PC-3 (cell line): ENCODE measurements around the gene HNRNPDL. TPM values are rescaled to one million over a fixed set of nuclear protein-coding genes. Genes with fewer than 3 reads are reported as not detected.

Experiments used
- ATAC-seq: fragments of 200-7000 bp; cut with Tn5 transposase; 2 replicates; pipeline ENCODE4 v1.9.1; 2020; ENCODE audit warnings: mild to moderate bottlenecking, moderate library complexity
- BruUV-seq: library from RNA; stranded (reverse); fragments of 400-500 nt; replicated peaks from 2 replicates; lab custom pipeline; 2021; lab: Mats Ljungman, UMichigan
- CTCF ChIA-PET: fragments of 300-600 bp; sonication (Branson Sonifier 250); formaldehyde crosslinking; loops from one replicate; lab custom pipeline; 2022; ENCODE audit warnings: antibody characterized with exemption; lab: Charles Lee
- POLR2A ChIA-PET: fragments of 300-600 bp; sonication (Branson Sonifier 250); formaldehyde crosslinking; loops from one replicate; lab custom pipeline; 2022; ENCODE audit warnings: antibody characterized with exemption; ENCODE audit not compliant: unreplicated experiment; lab: Charles Lee
- DNase-seq: peaks from one replicate; pipeline ENCODE4 v3.0.0-alpha.2; 2015
- H2AFZ ChIP-seq: fragments of 300-600 bp; sonication (generic); 2 replicates; pipeline ENCODE4 v1.6.0; 2016; ENCODE audit warnings: antibody characterized with exemption, low read length
- H3F3A ChIP-seq: fragments of 300-600 bp; sonication (generic); one replicate; pipeline ENCODE4 v1.6.0; 2017; ENCODE audit warnings: antibody characterized with exemption, low read length, control low read depth, mild to moderate bottlenecking; ENCODE audit not compliant: unreplicated experiment
- H3K27ac ChIP-seq: fragments of 300-600 bp; sonication (generic); 2 replicates; pipeline ENCODE4 v1.5.1; 2016; ENCODE audit warnings: mild to moderate bottlenecking, low read length
- H3K27me3 ChIP-seq: fragments of 300-600 bp; sonication (generic); 2 replicates; pipeline ENCODE4 v1.6.1; 2016; ENCODE audit warnings: low read length, mixed read lengths
- H3K36me3 ChIP-seq: fragments of 300-600 bp; sonication (generic); 2 replicates; pipeline ENCODE4 v1.6.1; 2016; ENCODE audit warnings: low read depth, mixed run types, low read length, mixed read lengths
- H3K4me1 ChIP-seq: fragments of 300-600 bp; sonication (generic); 2 replicates; pipeline ENCODE4 v1.5.1; 2016; ENCODE audit warnings: low read length; ENCODE audit not compliant: insufficient read depth
- H3K4me2 ChIP-seq: fragments of 300-600 bp; sonication (generic); 2 replicates; pipeline ENCODE4 v1.6.0; 2016; ENCODE audit warnings: low read length
- H3K4me3 ChIP-seq: fragments of 300-600 bp; sonication (generic); 2 replicates; pipeline ENCODE4 v1.5.1; 2016; ENCODE audit warnings: mild to moderate bottlenecking, low read length, mixed read lengths
- H3K79me2 ChIP-seq: fragments of 300-600 bp; sonication (generic); 2 replicates; pipeline ENCODE4 v1.6.1; 2017; ENCODE audit warnings: low read length, mixed read lengths
- H3K9ac ChIP-seq: fragments of 300-600 bp; sonication (generic); 2 replicates; pipeline ENCODE4 v1.6.0; 2016; ENCODE audit warnings: mild to moderate bottlenecking, low read length
- H3K9me2 ChIP-seq: fragments of 300-600 bp; sonication (generic); replicated peaks from 2 replicates; pipeline ENCODE4 v1.6.1; 2016; ENCODE audit warnings: mixed run types, low read length, mixed read lengths
- H3K9me3 ChIP-seq: fragments of 300-600 bp; sonication (generic); 2 replicates; pipeline ENCODE4 v1.6.1; 2016; ENCODE audit warnings: low read length, mixed read lengths
- H4K20me1 ChIP-seq: fragments of 300-600 bp; sonication (generic); 2 replicates; pipeline ENCODE4 v1.6.1; 2016; ENCODE audit warnings: low read length, mixed read lengths
- CTCF ChIP-seq: fragments of 300-600 bp; sonication (generic); conservative IDR thresholded peaks from 2 replicates; pipeline ENCODE4 v1.5.1; 2017; ENCODE audit warnings: antibody characterized with exemption, low read depth, mild to moderate bottlenecking, low read length
- EZH2 ChIP-seq: fragments of 300-600 bp; sonication (generic); IDR thresholded peaks from one replicate; pipeline ENCODE4 v1.6.1; 2017; ENCODE audit warnings: antibody characterized with exemption, mild to moderate bottlenecking, low read length; ENCODE audit not compliant: unreplicated experiment
- EZH2phosphoT487 ChIP-seq: fragments of 300-600 bp; sonication (generic); IDR thresholded peaks from 2 replicates; pipeline ENCODE4 v1.6.1; 2018; ENCODE audit warnings: mild to moderate bottlenecking, antibody characterized with exemption, low read length, borderline replicate concordance
- intact Hi-C: fragments of 100-400 bp; cut with micrococcal nuclease; formaldehyde crosslinking; loops from 2 replicates; pipeline ENCODE4 v1.9.0; 2023
- total RNA-seq: library from RNA; depleted of rRNA; stranded (reverse); fragments of >200 nt; gene quantifications from 2 replicates; pipeline ENCODE4 v1.2.3, GENCODE V29; 2014

HNRNPDL gene
- total RNA-seq, 1 experiment from 2014 or later = 207 TPM

- no peak overlapping the region for H3K27ac ChIP-seq
- CTCF ChIA-PET = no interaction called here
These were observed 32.0 kb downstream of the HNRNPDL start for GRCh38 chr4:82398263-82398662.

GRCh38 chr4:82397527-82397926 is 32.7 kb downstream of the HNRNPDL start:
- ChIA-PET CTCF (interaction anchor here (0.6 kb wide), 1 partner anchor 22 kb away, joined by 5 read pairs; no protein-coding TSS in a partner anchor), POLR2A (no interaction called here)
- H3K36me3 ChIP-seq = no peaks in the 10 kb centered on the region

More at GRCh38 chr4:82398263-82398662, 32.0 kb downstream of the HNRNPDL start:
- POLR2A ChIA-PET = no interaction called here
- no peaks in the 10 kb centered on the region for H3K9me3 ChIP-seq
- no peaks in the 10 kb centered on the region for H4K20me1 ChIP-seq
- ATAC-seq = no peak
- H3K36me3 ChIP-seq = no peaks in the 10 kb centered on the region
- H3K27me3 ChIP-seq = no peaks in the 10 kb centered on the region
- no peak overlapping the region for H2AFZ ChIP-seq
- no peak overlapping the region for H3K4me2 ChIP-seq
- peaks cover 21% of the 10 kb centered on the region for H3K4me1 ChIP-seq
- no peak overlapping the region for H3K4me3 ChIP-seq
- no peak overlapping the region for H3K9ac ChIP-seq
- no peaks in the 10 kb centered on the region for H3K79me2 ChIP-seq
- peaks cover 6% of the 10 kb centered on the region for H3F3A ChIP-seq
- TF ChIP-seq CTCF (no peak), EZH2 (no peak)
- intact Hi-C loops = no loop called here
- H3K9me2 ChIP-seq = no peaks in the 10 kb centered on the region
- DNase-seq = no peak
- no TSS peak for BruUV-seq

More at GRCh38 chr4:82397527-82397926, 32.7 kb downstream of the HNRNPDL start:
- H3K27ac ChIP-seq = no peak overlapping the region
- no peaks in the 10 kb centered on the region for H3K9me3 ChIP-seq
- H3K79me2 ChIP-seq = no peaks in the 10 kb centered on the region
- no peak overlapping the region for H3K9ac ChIP-seq
- no TSS peak for BruUV-seq
- intact Hi-C loops = no loop called here
- H4K20me1 ChIP-seq = no peaks in the 10 kb centered on the region
- H3K27me3 ChIP-seq = no peaks in the 10 kb centered on the region
- no peak for TF ChIP-seq CTCF
- no peak for TF ChIP-seq EZH2phosphoT487
- TF ChIP-seq EZH2 = no peak
- no peak for ATAC-seq
- H3K4me3 ChIP-seq = no peak overlapping the region
- H3K4me1 ChIP-seq = peaks cover 21% of the 10 kb centered on the region
- H3K9me2 ChIP-seq = no peaks in the 10 kb centered on the region
- no peak overlapping the region for H2AFZ ChIP-seq
- H3K4me2 ChIP-seq = no peak overlapping the region
- DNase-seq = no peak
- peaks cover 6% of the 10 kb centered on the region for H3F3A ChIP-seq
